ENCODE results near the gene TIMM44. TPM values are rescaled to one million over a fixed set of nuclear protein-coding genes. Genes with fewer than 3 reads are reported as not detected.
"Not testable (repeated sequence)": the region's sequence is repeated elsewhere in the genome, so short reads cannot be mapped to it uniquely, and the experiment has no call there.

Gene TIMM44
- total RNA-seq, 2 donors from 2014 or later = 20.5 to 73.8 TPM

DNA sequence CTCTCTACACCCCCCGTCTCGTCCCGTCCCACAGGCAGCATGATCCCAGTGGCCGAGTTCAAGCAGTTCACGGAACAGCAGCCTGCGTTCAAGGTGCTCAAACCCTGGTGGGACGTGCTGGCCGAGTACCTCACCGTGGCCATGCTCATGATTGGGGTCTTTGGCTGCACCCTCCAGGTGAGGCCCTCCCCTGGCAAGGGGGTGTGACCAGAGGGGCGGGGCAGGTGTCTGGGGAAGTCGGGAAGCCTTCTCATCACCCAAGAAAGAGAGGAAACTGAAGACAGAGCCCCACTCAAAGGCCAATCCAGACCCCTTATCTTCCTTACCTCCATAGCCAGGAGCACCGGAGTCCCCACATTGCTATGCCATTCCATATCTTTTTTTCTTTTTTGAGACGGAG is 47.9 kb downstream of the TIMM44 start:
- Histone ChIP-seq H3K27me3 (no peaks in the 10 kb centered on the region), H3K4me1 (peaks cover 5% of the 10 kb centered on the region), H3K36me3 (replicated peaks in 1 of 2; ENCODE audit: insufficient read depth in 1 of 2, low read depth in 2 of 2) (no peaks in the 10 kb centered on the region), H3K27ac (no peak overlapping the region), H3K4me3 (no peak overlapping the region), H3K9me3 (no peaks in the 10 kb centered on the region)
- intact Hi-C loops (cut with DNase I) = no loop called here
- 89 to 91% methylated on average over 8 to 13 of the region's 13 CpGs for WGBS, 2 donors
- DNase-seq (no peak), ATAC-seq (no peak)
- no peak for TF ChIP-seq POLR2A (IDR thresholded peaks at IDR 0.05)
- TF ChIP-seq, protein P1, sequence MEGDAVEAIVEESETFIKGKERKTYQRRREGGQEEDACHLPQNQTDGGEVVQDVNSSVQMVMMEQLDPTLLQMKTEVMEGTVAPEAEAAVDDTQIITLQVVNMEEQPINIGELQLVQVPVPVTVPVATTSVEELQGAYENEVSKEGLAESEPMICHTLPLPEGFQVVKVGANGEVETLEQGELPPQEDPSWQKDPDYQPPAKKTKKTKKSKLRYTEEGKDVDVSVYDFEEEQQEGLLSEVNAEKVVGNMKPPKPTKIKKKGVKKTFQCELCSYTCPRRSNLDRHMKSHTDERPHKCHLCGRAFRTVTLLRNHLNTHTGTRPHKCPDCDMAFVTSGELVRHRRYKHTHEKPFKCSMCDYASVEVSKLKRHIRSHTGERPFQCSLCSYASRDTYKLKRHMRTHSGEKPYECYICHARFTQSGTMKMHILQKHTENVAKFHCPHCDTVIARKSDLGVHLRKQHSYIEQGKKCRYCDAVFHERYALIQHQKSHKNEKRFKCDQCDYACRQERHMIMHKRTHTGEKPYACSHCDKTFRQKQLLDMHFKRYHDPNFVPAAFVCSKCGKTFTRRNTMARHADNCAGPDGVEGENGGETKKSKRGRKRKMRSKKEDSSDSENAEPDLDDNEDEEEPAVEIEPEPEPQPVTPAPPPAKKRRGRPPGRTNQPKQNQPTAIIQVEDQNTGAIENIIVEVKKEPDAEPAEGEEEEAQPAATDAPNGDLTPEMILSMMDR (IDR thresholded peaks at IDR 0.05) = no peak

DNA sequence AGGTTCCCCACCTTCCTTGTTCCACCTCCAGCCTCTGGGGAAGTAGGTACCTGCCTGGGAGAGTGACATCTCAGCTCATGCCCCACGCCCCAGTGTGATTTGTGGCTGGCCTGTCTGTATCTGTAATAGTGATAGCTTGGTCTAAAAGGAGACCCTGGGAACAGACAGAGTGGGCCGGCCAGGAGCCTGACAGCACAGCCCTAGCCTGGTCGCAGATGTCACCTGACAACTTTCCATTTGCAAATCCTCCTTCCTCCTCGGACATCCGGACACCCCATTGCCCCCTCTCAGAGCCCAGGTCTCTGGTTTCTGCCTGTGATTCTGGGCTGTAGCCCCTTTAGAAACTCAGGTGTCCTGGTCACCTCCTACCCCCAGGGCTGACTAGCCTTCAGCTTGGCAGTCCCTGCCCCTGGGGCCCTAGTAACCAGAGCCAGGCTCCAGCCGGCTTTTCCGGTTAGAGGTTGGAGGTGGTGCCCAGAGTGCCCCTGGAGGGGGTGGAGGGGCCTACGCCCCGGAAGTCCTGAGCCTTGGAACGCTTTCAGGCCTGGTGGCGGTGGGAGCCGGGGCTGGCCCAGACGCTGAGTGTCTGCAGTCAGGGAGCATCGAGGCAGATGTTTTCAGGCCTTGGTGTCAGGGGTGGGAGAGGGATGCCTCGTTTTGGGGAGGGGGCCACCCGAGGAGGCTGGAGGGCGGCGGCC is 48.7 kb downstream of the TIMM44 start:
- Histone ChIP-seq H3K4me1 (peaks cover 10% of the 10 kb centered on the region), H3K9me3 (no peaks in the 10 kb centered on the region), H3K4me3 (no peak overlapping the region), H3K27me3 (no peaks in the 10 kb centered on the region), H3K27ac (peak overlapping the region in 2 of 4 donors; percentile 36 to 60), H3K36me3 (replicated peaks in 1 of 2; ENCODE audit: insufficient read depth in 1 of 2, low read depth in 2 of 2) (no peaks in the 10 kb centered on the region)
- TF ChIP-seq, protein P1 (IDR thresholded peaks at IDR 0.05) = peak in 2 of 7 experiments; percentile 2 to 36
- peak in 1 of 3 donors; percentile 20 for TF ChIP-seq POLR2A (IDR thresholded peaks at IDR 0.05)
- WGBS, 2 donors = 54 to 57% methylated on average over 4 to 14 of the region's 18 CpGs
- DNase-seq (peak in 3 of 4 donors; percentile 46 to 75 (median 66)), ATAC-seq (peak; percentile 66)
- intact Hi-C loops (cut with DNase I) = no loop called here

DNA sequence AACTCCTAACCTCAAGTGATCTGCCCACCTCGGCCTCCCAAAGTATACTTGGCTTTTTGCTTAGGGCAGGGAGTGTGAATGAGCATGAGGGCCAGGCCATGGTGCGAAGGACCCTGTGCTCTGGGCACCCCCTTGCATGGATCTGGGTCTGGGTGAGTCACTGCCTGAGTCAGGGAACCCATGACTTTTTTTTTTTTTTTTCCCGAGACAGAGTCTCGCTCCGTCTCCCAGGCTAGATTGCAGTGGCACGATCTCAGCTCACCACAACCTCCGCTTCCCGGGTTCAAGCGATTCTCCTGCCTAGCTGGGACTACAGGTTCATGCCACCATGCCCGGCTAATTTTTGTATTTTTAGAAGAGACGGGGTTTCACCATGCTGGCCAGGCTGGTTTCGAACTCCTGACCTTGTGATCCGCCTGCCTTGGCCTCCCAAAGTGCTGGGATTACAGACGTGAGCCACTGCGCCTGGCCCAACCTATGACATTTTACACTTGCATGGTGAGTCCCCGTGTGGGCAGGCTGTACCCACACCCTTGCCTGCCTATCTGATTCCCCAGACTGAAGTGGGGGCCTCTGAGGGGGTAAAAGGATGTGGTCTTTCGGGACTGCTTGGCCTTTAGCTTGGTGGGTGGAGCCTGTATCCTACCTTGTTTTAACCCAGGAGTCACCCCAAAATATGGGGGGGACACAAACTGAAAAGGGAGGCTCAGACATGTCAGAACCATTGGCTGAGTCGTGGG is 49.9 kb downstream of the TIMM44 start:
- H3K27me3 ChIP-seq; ATAC-seq; H3K9me3 ChIP-seq; intact Hi-C loops (cut with DNase I); H3K4me3 ChIP-seq; DNase-seq; H3K36me3 ChIP-seq (replicated peaks in 1 of 2; ENCODE audit: insufficient read depth in 1 of 2, low read depth in 2 of 2); H3K27ac ChIP-seq: not testable (repeated sequence)
- peaks cover 18% of the 10 kb centered on the region for H3K4me1 ChIP-seq
- whole genome bisulfite sequencing, 2 donors = 81 to 89% methylated on average over 14 to 18 of the region's 18 CpGs

DNA sequence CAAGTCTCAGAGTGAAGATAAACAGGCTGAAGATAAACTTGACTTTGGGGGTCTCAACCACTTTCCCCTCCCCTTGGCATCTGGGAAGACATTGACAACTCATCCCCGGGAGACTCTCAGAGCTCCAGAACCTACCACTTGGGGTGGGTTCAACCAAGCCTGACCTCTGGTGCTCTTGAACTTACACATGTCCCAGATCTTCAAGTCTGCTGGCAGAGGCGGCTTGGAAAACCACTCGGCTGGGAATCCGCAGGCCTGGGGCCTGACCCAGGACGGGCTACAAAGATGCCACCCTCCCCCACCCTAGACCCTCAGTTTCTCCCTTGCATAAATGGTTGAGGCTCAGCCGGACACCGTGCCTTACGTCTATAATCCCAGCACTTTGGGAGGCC is 54.6 kb downstream of the TIMM44 start:
- H3K27ac ChIP-seq = peak overlapping the region; percentile 66 to 81 (median 74)
- H3K4me3 ChIP-seq = peak overlapping the region; percentile 43 to 57
- intact Hi-C loops (cut with DNase I) = no loop called here
- DNase-seq (no peak), ATAC-seq (peak; percentile 13)
- no peaks in the 10 kb centered on the region for H3K9me3 ChIP-seq
- TF ChIP-seq, protein P1 (IDR thresholded peaks at IDR 0.05) = no peak
- no peak for TF ChIP-seq POLR2A (IDR thresholded peaks at IDR 0.05)
- no peaks in the 10 kb centered on the region for H3K36me3 ChIP-seq (replicated peaks in 1 of 2; ENCODE audit: insufficient read depth in 1 of 2, low read depth in 2 of 2)
- H3K27me3 ChIP-seq = no peaks in the 10 kb centered on the region
- H3K4me1 ChIP-seq = peaks cover 19% of the 10 kb centered on the region
- WGBS, 2 donors = 47% methylated on average over 8 of the region's 8 CpGs; no CpG with 5 or more reads in 1 of the 2 donors

DNA sequence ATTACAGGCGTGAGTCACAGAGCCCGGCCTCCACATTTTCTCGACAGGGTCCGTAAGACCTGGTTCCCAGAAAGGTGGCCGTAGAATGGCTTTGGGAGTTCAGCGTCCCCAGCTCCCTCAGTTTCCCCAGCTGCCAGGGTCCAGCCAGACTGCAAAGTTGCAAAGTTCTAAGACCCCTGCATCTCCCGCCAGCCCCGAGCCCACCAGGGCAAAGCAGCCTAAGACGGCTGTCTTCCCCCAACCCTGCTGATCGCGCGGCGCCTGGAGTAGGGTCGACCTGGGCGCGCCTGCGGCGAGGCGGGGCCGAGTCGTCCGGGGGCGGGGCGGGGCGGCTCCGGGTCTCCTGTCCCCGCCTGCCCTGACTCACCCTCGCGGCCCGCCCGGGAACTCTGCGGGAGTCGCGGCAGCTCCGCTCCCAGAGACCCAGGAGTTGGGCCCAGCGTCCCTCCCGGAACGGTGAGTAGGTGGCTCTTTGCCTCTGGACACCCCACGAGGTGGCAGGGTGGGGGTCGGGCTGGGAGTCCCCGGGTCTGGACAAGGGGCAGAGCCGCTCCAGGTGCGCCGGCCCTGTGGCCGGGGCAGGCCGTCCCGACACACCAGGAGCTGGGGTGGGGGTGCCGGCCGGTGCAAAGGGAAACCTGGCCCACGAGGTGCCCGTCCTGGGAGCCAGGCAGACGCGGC is 55.2 kb downstream of the TIMM44 start, which contains the start of gene LRRC8E:
Gene LRRC8E, plus strand, starts transcription at position 366 of the 681 bp plus-strand sequence. CDS start 7,094 bp downstream, outside the sequence.
- Histone ChIP-seq H3K27ac (peak within 1 kb of the TSS; percentile 66 to 81 (median 74)), H3K4me1 (peaks cover 19% of the 10 kb centered on the region), H3K4me3 (peak within 1 kb of the TSS; percentile 43 to 57), H3K36me3 (replicated peaks in 1 of 2; ENCODE audit: insufficient read depth in 1 of 2, low read depth in 2 of 2) (no peaks in the 10 kb centered on the region), H3K27me3 (no peaks in the 10 kb centered on the region), H3K9me3 (no peaks in the 10 kb centered on the region)
- intact Hi-C loops (cut with DNase I) = no loop called here
- WGBS, 2 donors = 3 to 63% methylated on average over 4 to 43 of the region's 53 CpGs
- ATAC-seq = peak; percentile 98
- DNase-seq = peak; percentile 78 to 88 (median 82)
- TF ChIP-seq, protein P1 (IDR thresholded peaks at IDR 0.05) = peak in 3 of 7 experiments; percentile 1 to 11 (median 11)
- peak; percentile 80 to 91 (median 84) for TF ChIP-seq POLR2A (IDR thresholded peaks at IDR 0.05)
